IPS-20b (cell line): ENCODE data around the gene GJB3.
"Not testable (repeated sequence)": the region's sequence is repeated elsewhere in the genome, so short reads cannot be mapped to it uniquely, and the experiment has no call there.

Source experiments
- H3K27ac ChIP-seq: one replicate; pipeline ENCODE4 v1.5.1; 2013; ENCODE audit warnings: low read length
- H3K27me3 ChIP-seq: 2 replicates; pipeline ENCODE4 v1.6.1; 2013; ENCODE audit warnings: mild to moderate bottlenecking, low read length, inconsistent platforms; ENCODE audit not compliant: insufficient read depth
- H3K36me3 ChIP-seq: 2 replicates; pipeline ENCODE4 v1.6.1; 2013; ENCODE audit warnings: low read depth, mild to moderate bottlenecking, inconsistent platforms, low read length, moderate library complexity; ENCODE audit not compliant: insufficient read depth
- H3K4me1 ChIP-seq: 2 replicates; pipeline ENCODE4 v1.6.1; 2013; ENCODE audit warnings: mild to moderate bottlenecking, control low read depth, inconsistent platforms, low read length, moderate library complexity; ENCODE audit not compliant: insufficient read depth
- H3K4me3 ChIP-seq: 2 replicates; pipeline ENCODE4 v1.5.1; 2013; ENCODE audit warnings: mild to moderate bottlenecking, low read length, inconsistent platforms
- H3K9ac ChIP-seq: 2 replicates; pipeline ENCODE4 v1.6.1; 2013; ENCODE audit warnings: low read depth, mild to moderate bottlenecking, inconsistent platforms, low read length, moderate library complexity
- H3K9me3 ChIP-seq: 2 replicates; pipeline ENCODE4 v1.6.1; 2013; ENCODE audit warnings: mild to moderate bottlenecking, low read depth, low read length, inconsistent platforms; ENCODE audit not compliant: insufficient read depth

The GJB3 gene

DNA sequence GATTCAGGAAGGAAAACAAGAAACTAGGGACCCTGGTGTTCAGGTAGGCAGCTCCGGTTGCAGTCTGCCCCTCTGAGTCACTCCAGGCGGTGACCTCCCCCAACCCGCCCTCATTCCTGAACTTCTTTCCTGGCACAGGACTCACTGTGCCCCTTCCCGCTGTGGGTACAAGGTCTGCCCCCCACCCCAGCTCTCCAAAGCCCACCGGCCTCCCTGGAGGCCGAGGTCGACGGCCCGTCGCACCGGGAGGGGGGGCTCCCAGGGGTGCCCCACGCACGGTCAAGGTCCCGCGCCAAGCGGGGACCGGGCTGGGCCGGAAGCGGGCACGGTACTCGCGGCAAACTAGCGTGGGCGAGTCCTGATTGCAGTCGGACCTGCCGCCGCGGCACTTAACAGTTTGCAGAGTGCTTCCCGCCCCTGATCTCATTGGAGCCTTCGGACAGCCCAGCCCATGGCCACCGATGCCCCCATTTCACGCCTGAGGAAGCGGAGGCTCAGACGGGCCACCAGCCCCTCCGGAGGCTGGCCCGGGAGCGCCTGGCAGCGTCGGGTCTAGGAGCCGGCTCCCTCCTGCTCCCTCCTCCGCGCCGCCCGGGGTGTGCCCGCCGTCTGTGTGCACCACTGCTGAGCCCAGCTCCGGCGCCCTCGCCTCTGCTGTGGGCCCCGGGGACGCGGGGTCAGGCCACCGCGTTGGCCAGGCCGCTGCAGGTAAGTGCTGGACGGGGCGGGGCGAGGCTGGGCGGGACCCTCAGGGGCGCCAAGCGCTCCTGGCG lies at the start of gene GJB3:
Gene GJB3, plus strand, starts transcription at position 144 of the 773 bp plus-strand sequence. CDS start 3,549 bp downstream, outside the sequence.
- H3K27ac ChIP-seq: no peak within 1 kb of the TSS
- H3K36me3 ChIP-seq: no peaks in the 10 kb centered on the region
- peaks cover 47% of the 10 kb centered on the region for H3K27me3 ChIP-seq
- H3K4me1 ChIP-seq: peaks cover 4% of the 10 kb centered on the region; the same call in 1 of the 2 replicates
- peak within 1 kb of the TSS; percentile 76 for H3K4me3 ChIP-seq
- H3K9ac ChIP-seq: peak within 1 kb of the TSS; percentile 56; the same call in 1 of the 2 replicates
- H3K9me3 ChIP-seq: no peaks in the 10 kb centered on the region

GRCh38 chr1:34732831-34733230 lies 48.2 kb upstream of the GJB3 start:
- not testable (repeated sequence) for H3K9me3 ChIP-seq, H3K36me3 ChIP-seq, H3K4me3 ChIP-seq, H3K9ac ChIP-seq, H3K27ac ChIP-seq, H3K4me1 ChIP-seq, H3K27me3 ChIP-seq

DNA sequence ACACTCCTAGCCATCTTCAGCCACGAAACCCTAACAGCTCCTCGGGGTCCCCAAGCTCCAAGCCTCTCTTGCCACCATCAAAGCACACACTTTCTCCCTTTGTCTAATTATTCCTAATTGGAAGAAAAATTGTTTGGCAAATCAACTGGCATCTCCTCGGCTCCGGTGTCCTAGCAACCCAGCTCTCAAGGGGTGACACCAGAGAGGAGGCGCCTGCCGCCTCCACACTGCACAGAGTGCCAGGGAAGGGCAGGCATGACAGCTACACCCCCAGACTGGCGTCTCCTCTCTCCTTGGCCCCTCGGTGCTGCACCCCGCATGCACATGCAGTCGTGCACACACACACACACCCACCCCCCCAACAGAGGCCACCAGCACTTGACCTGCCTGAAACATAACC lies 44.3 kb upstream of the GJB3 start:
- Histone ChIP-seq H3K4me3 (no peak overlapping the region), H3K36me3 (no peaks in the 10 kb centered on the region), H3K9me3 (no peaks in the 10 kb centered on the region), H3K27me3 (peaks cover 7% of the 10 kb centered on the region), H3K4me1 (no peaks in the 10 kb centered on the region), H3K27ac (no peak overlapping the region), H3K9ac (no peak overlapping the region)

DNA sequence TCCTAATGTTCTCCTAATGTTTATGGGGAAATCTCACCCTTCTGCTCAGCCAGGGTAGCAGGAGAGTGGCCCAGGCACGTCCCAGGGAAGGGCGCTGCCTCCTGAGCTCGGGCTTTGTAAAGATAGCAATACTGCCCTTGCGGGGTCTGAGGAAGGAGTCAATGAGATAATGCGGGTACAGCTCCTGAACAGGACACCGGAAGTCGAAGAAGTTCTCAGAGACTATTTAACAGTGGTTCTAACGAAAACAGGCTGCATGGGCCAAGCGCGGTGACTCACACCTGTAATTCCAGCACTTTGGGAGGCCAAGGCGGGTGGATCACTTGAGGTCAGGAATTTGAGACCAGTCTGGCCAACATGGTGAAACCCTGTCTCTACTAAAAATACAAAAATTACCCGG lies 43.8 kb upstream of the GJB3 start:
- not testable (repeated sequence) for H3K4me3 ChIP-seq, H3K9ac ChIP-seq, H3K9me3 ChIP-seq, H3K36me3 ChIP-seq, H3K27ac ChIP-seq, H3K4me1 ChIP-seq
- peaks cover 13% of the 10 kb centered on the region for H3K27me3 ChIP-seq

- no peak overlapping the region for H3K9ac ChIP-seq
- no peak overlapping the region for H3K4me3 ChIP-seq
- no peak overlapping the region for H3K27ac ChIP-seq
- no peaks in the 10 kb centered on the region for H3K9me3 ChIP-seq
- H3K36me3 ChIP-seq: no peaks in the 10 kb centered on the region
- H3K27me3 ChIP-seq: peaks cover 22% of the 10 kb centered on the region
- no peaks in the 10 kb centered on the region for H3K4me1 ChIP-seq
Observed at GRCh38 chr1:34739613-34740012, 41.4 kb upstream of the GJB3 start.

- Histone ChIP-seq H3K9ac (no peak overlapping the region), H3K36me3 (no peaks in the 10 kb centered on the region), H3K27ac (no peak overlapping the region), H3K9me3 (no peaks in the 10 kb centered on the region), H3K27me3 (peaks cover 22% of the 10 kb centered on the region), H3K4me3 (no peak overlapping the region), H3K4me1 (no peaks in the 10 kb centered on the region)
Observed at GRCh38 chr1:34740161-34740868, 40.7 kb upstream of the GJB3 start.

DNA sequence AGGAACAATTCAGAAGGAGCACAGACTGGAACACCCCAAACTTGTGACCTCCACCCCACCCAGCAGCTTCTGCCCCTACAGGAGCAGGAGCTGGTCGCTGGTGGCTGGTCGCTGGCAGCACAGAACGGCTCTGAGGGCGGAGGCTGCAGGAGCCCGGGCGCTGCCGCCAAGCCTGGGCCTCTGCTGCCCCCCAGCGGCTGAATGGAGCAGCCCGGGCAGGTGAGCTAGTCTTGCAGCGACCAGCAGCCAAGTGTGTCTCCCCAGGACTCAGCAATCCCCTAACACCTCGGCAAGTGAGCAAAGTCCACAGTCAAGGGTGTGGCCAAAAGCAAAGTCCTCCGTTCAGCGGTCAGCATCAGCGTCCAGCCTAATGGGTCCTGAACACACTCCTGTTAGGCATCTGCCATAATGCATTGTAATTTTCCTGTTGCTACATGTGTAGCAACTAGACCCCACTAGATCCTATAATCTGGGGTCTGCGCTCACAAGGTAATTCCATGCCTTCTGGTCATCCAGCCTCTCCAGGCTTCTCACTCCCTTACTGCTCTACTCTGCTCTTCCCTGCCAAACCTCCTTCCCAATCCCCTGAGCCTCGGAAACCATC lies 38.2 kb upstream of the GJB3 start:
- H3K27ac ChIP-seq: no peak overlapping the region
- peaks cover 22% of the 10 kb centered on the region for H3K27me3 ChIP-seq
- H3K4me3 ChIP-seq: no peak overlapping the region
- no peaks in the 10 kb centered on the region for H3K4me1 ChIP-seq
- H3K9ac ChIP-seq: no peak overlapping the region
- H3K36me3 ChIP-seq: no peaks in the 10 kb centered on the region
- no peaks in the 10 kb centered on the region for H3K9me3 ChIP-seq

- no peak overlapping the region for H3K9ac ChIP-seq
- H3K36me3 ChIP-seq: no peaks in the 10 kb centered on the region
- H3K4me1 ChIP-seq: no peaks in the 10 kb centered on the region
- H3K4me3 ChIP-seq: no peak overlapping the region
- no peak overlapping the region for H3K27ac ChIP-seq
- peaks cover 22% of the 10 kb centered on the region for H3K27me3 ChIP-seq
- H3K9me3 ChIP-seq: no peaks in the 10 kb centered on the region
Observed at GRCh38 chr1:34743775-34744174, 37.2 kb upstream of the GJB3 start.

DNA sequence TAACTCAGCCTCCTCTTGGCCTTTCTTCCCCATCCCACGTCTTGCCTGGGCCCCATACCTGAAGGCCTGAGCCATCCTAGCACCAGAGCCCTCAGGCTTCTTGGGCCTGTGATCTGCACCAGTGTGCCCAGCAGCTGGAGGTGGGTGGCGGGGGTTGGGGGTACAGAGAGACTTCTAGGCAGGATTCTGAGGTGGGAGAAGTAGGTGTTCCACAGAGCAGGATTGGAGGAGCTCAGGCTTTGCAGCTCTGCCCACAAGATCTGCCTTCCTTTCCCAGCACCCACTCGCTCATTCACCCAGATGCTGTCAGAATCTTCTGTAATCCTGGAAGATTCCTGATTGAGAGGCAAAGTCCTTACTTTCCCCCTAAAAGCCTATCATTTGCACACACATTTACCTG lies 36.2 kb upstream of the GJB3 start:
- Histone ChIP-seq H3K36me3 (no peaks in the 10 kb centered on the region), H3K4me3 (no peak overlapping the region), H3K27me3 (peaks cover 18% of the 10 kb centered on the region), H3K9ac (no peak overlapping the region), H3K4me1 (0 out of 2 replicates have a peak, but pooled peaks cover 4% of the 10 kb centered on the region), H3K9me3 (no peaks in the 10 kb centered on the region), H3K27ac (no peak overlapping the region)

- Histone ChIP-seq H3K4me3 (no peak overlapping the region), H3K9me3 (no peaks in the 10 kb centered on the region), H3K4me1 (0 out of 2 replicates have a peak, but pooled peaks cover 4% of the 10 kb centered on the region), H3K27me3 (peaks cover 17% of the 10 kb centered on the region), H3K27ac (no peak overlapping the region), H3K9ac (no peak overlapping the region), H3K36me3 (no peaks in the 10 kb centered on the region)
Observed at GRCh38 chr1:34745666-34746065, 35.3 kb upstream of the GJB3 start.

GRCh38 chr1:34746101-34746500 lies 34.9 kb upstream of the GJB3 start:
- Histone ChIP-seq H3K4me3 (no peak overlapping the region), H3K27ac (no peak overlapping the region), H3K9ac (no peak overlapping the region), H3K9me3 (no peaks in the 10 kb centered on the region), H3K36me3 (no peaks in the 10 kb centered on the region), H3K27me3 (peaks cover 17% of the 10 kb centered on the region), H3K4me1 (0 out of 2 replicates have a peak, but pooled peaks cover 4% of the 10 kb centered on the region)
